HEK293 (cell line): ENCODE measurements around the gene ITGA11.
A peak's percentile ranks its signal among the peaks of the same experiment; 100 is the strongest.

Source experiments
- CTCF ChIA-PET: fragments of 350-600 bp; formaldehyde crosslinking; extraction: SDS; loops from one replicate; lab custom pipeline; 2021; ENCODE audit warnings: antibody characterized with exemption; lab: Yijun Ruan, JAX
- POLR2A ChIA-PET: fragments of 300-600 bp; formaldehyde crosslinking; extraction: SDS; loops from one replicate; lab custom pipeline; 2020; ENCODE audit warnings: antibody characterized with exemption, inconsistent platforms; lab: Yijun Ruan, JAX
- H3K27ac ChIP-seq: fragments of 200-500 bp; sonication (Bioruptor generic); 2 replicates; pipeline ENCODE4 v1.5.1; 2014; ENCODE audit warnings: low read depth, low read length, control low read depth, inconsistent platforms; ENCODE audit errors: extremely low read depth
- H3K36me3 ChIP-seq, 2 experiments: fragments of 200-500 bp in 1 of 2; sonication (Bioruptor generic) in 1 of 2; 1 replicate in 1 of 2; 2 replicates in 1 of 2; pipeline ENCODE4 v1.5.1; 2014 to 2017; ENCODE audit warnings: inconsistent platforms in 2 of 2, low read length in 2 of 2; ENCODE audit not compliant: control insufficient read depth in 2 of 2, insufficient read depth in 1 of 2
- H3K4me1 ChIP-seq: fragments of 200-500 bp; sonication (Bioruptor generic); 2 replicates; pipeline ENCODE4 v1.5.1; 2014; ENCODE audit warnings: mild to moderate bottlenecking, low read length, inconsistent platforms; ENCODE audit not compliant: control insufficient read depth, insufficient read depth
- H3K4me3 ChIP-seq: 2 replicates; pipeline ENCODE4 v1.5.1; 2011; ENCODE audit warnings: low read depth, mild to moderate bottlenecking, control low read depth, low read length, moderate library complexity
- H3K9me3 ChIP-seq: fragments of 200-500 bp; sonication (Bioruptor generic); 2 replicates; pipeline ENCODE4 v1.5.1; 2014; ENCODE audit warnings: low read depth, low read length, inconsistent platforms; ENCODE audit not compliant: control insufficient read depth, insufficient read depth
- BCL11A ChIP-seq: fragments of 450-650 bp; formaldehyde crosslinking; IDR thresholded peaks from 2 replicates; pipeline ENCODE4 v1.5.1; 2016; ENCODE audit warnings: low read depth, missing biosample characterization, missing genetic modification characterization
- BCL11B ChIP-seq: fragments of 450-650 bp; formaldehyde crosslinking; IDR thresholded peaks from 2 replicates; pipeline ENCODE4 v1.5.1; 2016; ENCODE audit warnings: low read depth, missing biosample characterization, missing genetic modification characterization
- KLF8 ChIP-seq: fragments of 450-650 bp; formaldehyde crosslinking; IDR thresholded peaks from 2 replicates; pipeline ENCODE4 v1.5.1; 2016; ENCODE audit warnings: missing biosample characterization, missing genetic modification characterization
- SCRT1 ChIP-seq: fragments of 450-650 bp; formaldehyde crosslinking; IDR thresholded peaks from 2 replicates; pipeline ENCODE4 v1.5.1; 2016; ENCODE audit warnings: missing biosample characterization, missing genetic modification characterization, borderline replicate concordance
- SCRT2 ChIP-seq: fragments of 450-650 bp; formaldehyde crosslinking; IDR thresholded peaks from 2 replicates; pipeline ENCODE4 v1.5.1; 2016; ENCODE audit warnings: missing biosample characterization, missing genetic modification characterization
- ZNF10 ChIP-seq: fragments of 450-650 bp; formaldehyde crosslinking; IDR thresholded peaks from 2 replicates; pipeline ENCODE4 v1.5.1; 2017; ENCODE audit warnings: missing biosample characterization, missing genetic modification characterization
- ZNF555 ChIP-seq: fragments of 450-650 bp; formaldehyde crosslinking; conservative IDR thresholded peaks from 2 replicates; pipeline ENCODE4 v1.5.1; 2017; ENCODE audit warnings: missing biosample characterization, mild to moderate bottlenecking, missing genetic modification characterization, inconsistent platforms
- ZNF558 ChIP-seq: fragments of 450-650 bp; formaldehyde crosslinking; IDR thresholded peaks from 2 replicates; pipeline ENCODE4 v1.5.1; 2016; ENCODE audit warnings: missing biosample characterization, missing genetic modification characterization
- ZNF571 ChIP-seq: fragments of 450-650 bp; formaldehyde crosslinking; IDR thresholded peaks from 2 replicates; pipeline ENCODE4 v1.5.0; 2017; ENCODE audit warnings: missing biosample characterization, missing genetic modification characterization
- ZNF658 ChIP-seq: fragments of 450-650 bp; formaldehyde crosslinking; IDR thresholded peaks from 2 replicates; pipeline ENCODE4; 2016; ENCODE audit warnings: missing biosample characterization, missing genetic modification characterization
- ZNF785 ChIP-seq: fragments of 450-650 bp; formaldehyde crosslinking; IDR thresholded peaks from 2 replicates; pipeline ENCODE4 v1.5.1; 2016; ENCODE audit warnings: missing biosample characterization, missing genetic modification characterization
- ZNF792 ChIP-seq: fragments of 450-650 bp; formaldehyde crosslinking; IDR thresholded peaks from 2 replicates; pipeline ENCODE4 v1.5.1; 2016; ENCODE audit warnings: missing biosample characterization, missing genetic modification characterization
- ZXDB ChIP-seq: fragments of 450-650 bp; formaldehyde crosslinking; IDR thresholded peaks from 2 replicates; pipeline ENCODE4 v1.5.1; 2016; ENCODE audit warnings: missing biosample characterization, missing genetic modification characterization
- TF ChIP-seq, protein P1 (sequence below): fragments of 450-650 bp; formaldehyde crosslinking; IDR thresholded peaks from 2 replicates; pipeline ENCODE4 v1.5.1; 2017; ENCODE audit warnings: missing biosample characterization, missing genetic modification characterization
- TF ChIP-seq, protein P2 (sequence below): fragments of 450-650 bp; IDR thresholded peaks from 2 replicates; pipeline ENCODE4 v1.5.1; 2018; ENCODE audit warnings: missing biosample characterization, missing genetic modification characterization
- TF ChIP-seq, protein P3 (sequence below): fragments of 450-650 bp; formaldehyde crosslinking; IDR thresholded peaks from 2 replicates; pipeline ENCODE4 v1.5.1; 2016; ENCODE audit warnings: missing biosample characterization, missing genetic modification characterization

ITGA11 gene

DNA sequence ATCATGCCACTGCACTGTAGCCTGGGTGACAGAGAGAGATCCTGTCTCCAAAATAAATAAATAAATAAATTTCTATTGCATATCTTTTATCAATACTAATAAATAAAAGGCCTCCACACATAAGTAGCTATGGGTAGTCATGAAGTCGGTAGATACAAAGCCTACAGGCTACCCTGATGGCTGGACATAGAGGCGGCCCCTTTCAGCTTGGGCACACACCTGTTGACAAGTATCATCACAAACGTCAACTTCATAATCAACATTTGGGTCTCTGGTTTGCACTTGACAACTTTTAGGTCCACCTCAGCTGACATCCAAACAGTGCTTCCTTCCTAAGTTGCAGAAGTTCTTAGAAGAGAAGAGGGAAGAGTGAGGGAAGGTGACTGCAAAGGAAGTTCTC, 53.4 kb downstream of the ITGA11 start:
- Histone ChIP-seq H3K4me1 (no peaks in the 10 kb centered on the region), H3K27ac (no peak overlapping the region), H3K4me3 (no peak overlapping the region), H3K36me3 (no peaks in the 10 kb centered on the region), H3K9me3 (no peaks in the 10 kb centered on the region)
- POLR2A ChIA-PET, result no interaction called here
- CTCF ChIA-PET, result interaction anchor here (0.6 to 0.9 kb wide), 2 partner anchors 21 to 72 kb away, joined by 3 to 4 read pairs; no protein-coding TSS in a partner anchor
- TF ChIP-seq KLF8 (no peak), SCRT1 (peak; percentile 47), SCRT2 (tag by site-specific recombination) (peak; percentile 70)

DNA sequence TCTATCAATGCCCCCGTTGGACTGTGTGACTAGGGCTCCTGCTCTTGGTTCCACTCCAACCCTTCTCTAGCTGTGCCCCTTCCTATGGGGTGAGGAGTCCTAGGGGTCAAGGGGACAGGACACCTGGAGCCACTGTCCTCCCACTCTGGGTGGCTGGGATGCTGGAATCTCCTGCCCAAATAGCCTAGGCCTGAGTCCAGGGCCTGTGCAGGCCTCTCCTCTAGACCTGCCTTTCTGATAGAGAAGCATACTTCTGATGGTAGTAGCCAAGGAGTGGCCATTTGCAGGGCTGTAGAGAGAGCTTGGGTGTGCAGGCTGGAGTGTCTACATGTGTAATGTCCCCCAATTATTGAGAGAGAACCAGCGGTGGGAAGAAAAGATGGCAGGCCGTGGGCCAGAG, 54.2 kb downstream of the ITGA11 start:
- TF ChIP-seq BCL11B (tag by site-specific recombination) (no peak), ZNF785 (tag by site-specific recombination) (no peak), ZNF792 (no peak), ZNF571 (tag by site-specific recombination) (no peak)
- ChIA-PET POLR2A (no interaction called here), CTCF (interaction anchor here (0.6 kb wide), 1 partner anchor 75 kb away, joined by 3 read pairs; no protein-coding TSS in a partner anchor)
- H3K9me3 ChIP-seq, result no peaks in the 10 kb centered on the region
- H3K4me3 ChIP-seq, result no peak overlapping the region
- H3K4me1 ChIP-seq, result no peaks in the 10 kb centered on the region
- H3K27ac ChIP-seq, result no peak overlapping the region
- no peaks in the 10 kb centered on the region for H3K36me3 ChIP-seq

DNA sequence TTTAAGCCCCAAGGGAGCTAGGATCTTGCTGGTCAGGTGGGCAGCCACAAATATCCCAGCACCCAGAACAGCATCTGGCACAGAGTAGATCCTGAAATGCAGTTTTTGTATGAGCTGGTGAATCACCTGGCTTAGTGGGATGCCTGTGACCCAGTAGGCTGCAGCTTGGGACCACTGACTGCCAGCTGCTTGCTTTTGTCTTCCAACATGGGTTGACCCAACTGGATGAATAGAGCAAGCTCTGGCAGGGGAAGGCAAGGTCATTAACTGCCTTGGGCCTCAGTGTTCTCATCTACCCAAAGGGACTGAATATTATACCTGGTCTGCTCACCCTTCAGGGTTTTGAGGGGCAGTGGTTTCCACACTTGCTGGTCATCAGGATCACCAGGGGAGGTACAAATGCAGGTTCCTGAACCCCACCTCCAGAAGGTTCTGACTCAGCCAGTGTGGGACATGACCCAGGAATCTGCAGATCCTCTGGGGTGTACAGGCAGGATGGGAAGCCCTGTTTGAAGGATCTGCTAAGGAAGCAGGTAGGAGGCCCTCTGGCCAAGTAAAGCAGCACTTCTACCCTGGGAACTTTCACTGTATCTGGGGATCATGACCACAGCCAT, 55.4 kb downstream of the ITGA11 start:
- H3K9me3 ChIP-seq, result no peaks in the 10 kb centered on the region
- ChIA-PET CTCF (interaction anchor here (0.6 kb wide), 1 partner anchor 172 kb away, joined by 3 read pairs; no protein-coding TSS in a partner anchor), POLR2A (no interaction called here)
- TF ChIP-seq ZNF10 (tag by site-specific recombination), result no peak
- no peak for TF ChIP-seq ZNF555 (tag by site-specific recombination)
- no peak for TF ChIP-seq ZNF558
- no peak overlapping the region for H3K4me3 ChIP-seq
- no peak overlapping the region for H3K27ac ChIP-seq
- no peaks in the 10 kb centered on the region for H3K36me3 ChIP-seq
- no peaks in the 10 kb centered on the region for H3K4me1 ChIP-seq

DNA sequence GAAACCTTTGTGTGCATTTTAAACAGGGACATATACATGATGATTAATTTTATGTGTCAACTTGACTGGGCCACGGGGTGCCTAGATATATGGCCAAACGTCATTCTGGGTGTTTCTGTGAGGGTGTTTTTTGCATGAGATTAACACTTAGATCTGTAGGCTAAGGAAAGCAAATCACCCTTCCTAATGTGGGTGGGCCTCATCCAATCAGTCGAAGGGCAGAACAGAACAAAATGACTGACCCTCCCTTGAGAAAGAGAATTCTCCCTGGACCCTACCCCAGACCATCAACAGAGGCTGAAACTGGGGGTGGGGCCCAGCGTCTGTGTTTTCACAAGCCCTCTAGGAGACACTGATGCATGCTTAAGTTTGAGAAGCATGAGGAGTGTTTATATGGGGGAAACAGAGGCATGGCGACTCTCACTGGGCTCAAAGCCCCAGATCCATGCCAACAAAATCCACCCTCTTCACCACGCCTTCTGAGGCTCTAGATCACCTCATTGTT, 56.2 kb downstream of the ITGA11 start:
- TF ChIP-seq ZNF10 (tag by site-specific recombination) (peak; percentile 99), ZNF658 (tag by site-specific recombination) (no peak)
- TF ChIP-seq, protein P1, sequence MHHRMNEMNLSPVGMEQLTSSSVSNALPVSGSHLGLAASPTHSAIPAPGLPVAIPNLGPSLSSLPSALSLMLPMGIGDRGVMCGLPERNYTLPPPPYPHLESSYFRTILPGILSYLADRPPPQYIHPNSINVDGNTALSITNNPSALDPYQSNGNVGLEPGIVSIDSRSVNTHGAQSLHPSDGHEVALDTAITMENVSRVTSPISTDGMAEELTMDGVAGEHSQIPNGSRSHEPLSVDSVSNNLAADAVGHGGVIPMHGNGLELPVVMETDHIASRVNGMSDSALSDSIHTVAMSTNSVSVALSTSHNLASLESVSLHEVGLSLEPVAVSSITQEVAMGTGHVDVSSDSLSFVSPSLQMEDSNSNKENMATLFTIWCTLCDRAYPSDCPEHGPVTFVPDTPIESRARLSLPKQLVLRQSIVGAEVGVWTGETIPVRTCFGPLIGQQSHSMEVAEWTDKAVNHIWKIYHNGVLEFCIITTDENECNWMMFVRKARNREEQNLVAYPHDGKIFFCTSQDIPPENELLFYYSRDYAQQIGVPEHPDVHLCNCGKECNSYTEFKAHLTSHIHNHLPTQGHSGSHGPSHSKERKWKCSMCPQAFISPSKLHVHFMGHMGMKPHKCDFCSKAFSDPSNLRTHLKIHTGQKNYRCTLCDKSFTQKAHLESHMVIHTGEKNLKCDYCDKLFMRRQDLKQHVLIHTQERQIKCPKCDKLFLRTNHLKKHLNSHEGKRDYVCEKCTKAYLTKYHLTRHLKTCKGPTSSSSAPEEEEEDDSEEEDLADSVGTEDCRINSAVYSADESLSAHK, result no peak
- ChIA-PET CTCF (interaction anchor here (1.0 kb wide), 1 partner anchor 174 kb away, joined by 4 read pairs; no protein-coding TSS in a partner anchor), POLR2A (no interaction called here)
- H3K27ac ChIP-seq, result no peak overlapping the region
- no peaks in the 10 kb centered on the region for H3K9me3 ChIP-seq
- H3K4me3 ChIP-seq, result no peak overlapping the region
- no peaks in the 10 kb centered on the region for H3K36me3 ChIP-seq
- H3K4me1 ChIP-seq, result no peaks in the 10 kb centered on the region

DNA sequence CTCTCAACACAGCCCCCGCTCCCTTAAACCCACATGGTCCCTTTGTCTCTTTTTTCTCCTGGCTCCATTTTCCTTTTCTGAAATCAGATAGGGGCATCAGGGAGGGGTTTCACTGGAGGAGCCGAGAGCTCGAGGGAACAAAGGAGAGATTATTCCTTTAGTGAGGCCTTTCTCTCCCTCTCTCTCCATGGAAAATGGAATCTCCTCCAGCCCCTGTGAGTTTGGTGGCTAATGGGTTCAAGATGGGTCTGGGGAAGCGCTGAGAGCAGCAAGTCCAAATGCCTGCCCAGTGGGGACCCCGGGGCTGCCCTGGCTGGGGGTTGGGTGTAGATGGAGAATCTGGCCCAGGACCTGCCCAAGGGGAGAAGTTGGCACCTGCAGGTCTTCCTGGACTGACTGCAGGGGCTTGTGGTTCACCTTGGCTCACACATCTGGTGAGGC, 56.8 kb downstream of the ITGA11 start:
- ChIA-PET CTCF (interaction anchor here (1.0 kb wide), 1 partner anchor 174 kb away, joined by 4 read pairs; no protein-coding TSS in a partner anchor), POLR2A (no interaction called here)
- TF ChIP-seq, protein P2, sequence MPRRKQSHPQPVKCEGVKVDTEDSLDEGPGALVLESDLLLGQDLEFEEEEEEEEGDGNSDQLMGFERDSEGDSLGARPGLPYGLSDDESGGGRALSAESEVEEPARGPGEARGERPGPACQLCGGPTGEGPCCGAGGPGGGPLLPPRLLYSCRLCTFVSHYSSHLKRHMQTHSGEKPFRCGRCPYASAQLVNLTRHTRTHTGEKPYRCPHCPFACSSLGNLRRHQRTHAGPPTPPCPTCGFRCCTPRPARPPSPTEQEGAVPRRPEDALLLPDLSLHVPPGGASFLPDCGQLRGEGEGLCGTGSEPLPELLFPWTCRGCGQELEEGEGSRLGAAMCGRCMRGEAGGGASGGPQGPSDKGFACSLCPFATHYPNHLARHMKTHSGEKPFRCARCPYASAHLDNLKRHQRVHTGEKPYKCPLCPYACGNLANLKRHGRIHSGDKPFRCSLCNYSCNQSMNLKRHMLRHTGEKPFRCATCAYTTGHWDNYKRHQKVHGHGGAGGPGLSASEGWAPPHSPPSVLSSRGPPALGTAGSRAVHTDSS (tag by site-specific recombination), result no peak
- no peak for TF ChIP-seq ZXDB (tag by site-specific recombination)
- no peak for TF ChIP-seq BCL11A (tag by site-specific recombination)
- TF ChIP-seq, protein P3, sequence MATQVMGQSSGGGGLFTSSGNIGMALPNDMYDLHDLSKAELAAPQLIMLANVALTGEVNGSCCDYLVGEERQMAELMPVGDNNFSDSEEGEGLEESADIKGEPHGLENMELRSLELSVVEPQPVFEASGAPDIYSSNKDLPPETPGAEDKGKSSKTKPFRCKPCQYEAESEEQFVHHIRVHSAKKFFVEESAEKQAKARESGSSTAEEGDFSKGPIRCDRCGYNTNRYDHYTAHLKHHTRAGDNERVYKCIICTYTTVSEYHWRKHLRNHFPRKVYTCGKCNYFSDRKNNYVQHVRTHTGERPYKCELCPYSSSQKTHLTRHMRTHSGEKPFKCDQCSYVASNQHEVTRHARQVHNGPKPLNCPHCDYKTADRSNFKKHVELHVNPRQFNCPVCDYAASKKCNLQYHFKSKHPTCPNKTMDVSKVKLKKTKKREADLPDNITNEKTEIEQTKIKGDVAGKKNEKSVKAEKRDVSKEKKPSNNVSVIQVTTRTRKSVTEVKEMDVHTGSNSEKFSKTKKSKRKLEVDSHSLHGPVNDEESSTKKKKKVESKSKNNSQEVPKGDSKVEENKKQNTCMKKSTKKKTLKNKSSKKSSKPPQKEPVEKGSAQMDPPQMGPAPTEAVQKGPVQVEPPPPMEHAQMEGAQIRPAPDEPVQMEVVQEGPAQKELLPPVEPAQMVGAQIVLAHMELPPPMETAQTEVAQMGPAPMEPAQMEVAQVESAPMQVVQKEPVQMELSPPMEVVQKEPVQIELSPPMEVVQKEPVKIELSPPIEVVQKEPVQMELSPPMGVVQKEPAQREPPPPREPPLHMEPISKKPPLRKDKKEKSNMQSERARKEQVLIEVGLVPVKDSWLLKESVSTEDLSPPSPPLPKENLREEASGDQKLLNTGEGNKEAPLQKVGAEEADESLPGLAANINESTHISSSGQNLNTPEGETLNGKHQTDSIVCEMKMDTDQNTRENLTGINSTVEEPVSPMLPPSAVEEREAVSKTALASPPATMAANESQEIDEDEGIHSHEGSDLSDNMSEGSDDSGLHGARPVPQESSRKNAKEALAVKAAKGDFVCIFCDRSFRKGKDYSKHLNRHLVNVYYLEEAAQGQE (tag by site-specific recombination), result no peak

More for the DNA sequence above, 56.8 kb downstream of the ITGA11 start:
- Histone ChIP-seq H3K9me3 (no peaks in the 10 kb centered on the region), H3K36me3 (no peaks in the 10 kb centered on the region), H3K4me3 (no peak overlapping the region), H3K27ac (no peak overlapping the region), H3K4me1 (no peaks in the 10 kb centered on the region)
